ENCODE measurements around the gene TBR1.
A peak's percentile ranks its signal among the peaks of the same experiment; 100 is the strongest.

Gene TBR1
- 0 to 0.35 reads per million in 2 donors for total RNA-seq

- DNase-seq: no peak
Observed at GRCh38 chr2:161415987-161416707, at the start of gene TBR1. Gene TBR1, plus strand, starts transcription at chr2:161416297. Its CDS starts 114 bp downstream, at chr2:161416411.

- no peak for DNase-seq
Observed at GRCh38 chr2:161367675-161368074, 48.4 kb upstream of the TBR1 start.

- no peak for DNase-seq
Observed at GRCh38 chr2:161369311-161369710, 46.8 kb upstream of the TBR1 start.

- DNase-seq: no peak
Observed at GRCh38 chr2:161370981-161371380, 45.1 kb upstream of the TBR1 start.

- no peak for DNase-seq
Observed at GRCh38 chr2:161371869-161372268, 44.2 kb upstream of the TBR1 start.

- no peak for DNase-seq
Observed at GRCh38 chr2:161373942-161374341, 42.2 kb upstream of the TBR1 start.

GRCh38 chr2:161374446-161374845 is 41.7 kb upstream of the TBR1 start:
- no peak for DNase-seq

GRCh38 chr2:161379740-161380139 is 36.4 kb upstream of the TBR1 start:
- no peak for DNase-seq

GRCh38 chr2:161381546-161381945 is 34.6 kb upstream of the TBR1 start:
- DNase-seq: no peak

- DNase-seq: no peak
Observed at GRCh38 chr2:161382747-161383146, 33.4 kb upstream of the TBR1 start.

- no peak for DNase-seq
Observed at GRCh38 chr2:161384864-161385263, 31.2 kb upstream of the TBR1 start.

GRCh38 chr2:161386228-161386824 is 29.8 kb upstream of the TBR1 start:
- DNase-seq: no peak

- DNase-seq: no peak
Observed at GRCh38 chr2:161388146-161388779, 27.8 kb upstream of the TBR1 start.

GRCh38 chr2:161391737-161392506 is 24.2 kb upstream of the TBR1 start:
- no peak for DNase-seq

- DNase-seq: no peak
Observed at GRCh38 chr2:161400076-161400475, 16.0 kb upstream of the TBR1 start.

- no peak for DNase-seq
Observed at GRCh38 chr2:161402297-161402696, 13.8 kb upstream of the TBR1 start.

- DNase-seq: no peak
Observed at GRCh38 chr2:161406316-161406715, 9.8 kb upstream of the TBR1 start.

- no peak for DNase-seq
Observed at GRCh38 chr2:161407597-161407996, 8.5 kb upstream of the TBR1 start.

GRCh38 chr2:161409308-161409907 is 6.7 kb upstream of the TBR1 start:
- DNase-seq: no peak

GRCh38 chr2:161412346-161412745 is 3.8 kb upstream of the TBR1 start:
- DNase-seq: no peak

- peak; percentile 3 for DNase-seq
Observed at GRCh38 chr2:161414042-161415033, 1.8 kb upstream of the TBR1 start.
